Measurements from ENCODE around the gene YTHDF1. TPM values are rescaled to one million over a fixed set of nuclear protein-coding genes. Genes with fewer than 3 reads are reported as not detected.

YTHDF1 gene
- total RNA-seq, result 24.3 TPM
- long read RNA-seq, transcript YTHDF1-202 (5 exons, 3,301 nt), result major isoform, 48 of 96 reads
- long read RNA-seq, partial matches to known transcripts, result 41 of 96 reads
- long read RNA-seq, other reads (novel, unspliced or antisense), result 5 of 96 reads

DNA sequence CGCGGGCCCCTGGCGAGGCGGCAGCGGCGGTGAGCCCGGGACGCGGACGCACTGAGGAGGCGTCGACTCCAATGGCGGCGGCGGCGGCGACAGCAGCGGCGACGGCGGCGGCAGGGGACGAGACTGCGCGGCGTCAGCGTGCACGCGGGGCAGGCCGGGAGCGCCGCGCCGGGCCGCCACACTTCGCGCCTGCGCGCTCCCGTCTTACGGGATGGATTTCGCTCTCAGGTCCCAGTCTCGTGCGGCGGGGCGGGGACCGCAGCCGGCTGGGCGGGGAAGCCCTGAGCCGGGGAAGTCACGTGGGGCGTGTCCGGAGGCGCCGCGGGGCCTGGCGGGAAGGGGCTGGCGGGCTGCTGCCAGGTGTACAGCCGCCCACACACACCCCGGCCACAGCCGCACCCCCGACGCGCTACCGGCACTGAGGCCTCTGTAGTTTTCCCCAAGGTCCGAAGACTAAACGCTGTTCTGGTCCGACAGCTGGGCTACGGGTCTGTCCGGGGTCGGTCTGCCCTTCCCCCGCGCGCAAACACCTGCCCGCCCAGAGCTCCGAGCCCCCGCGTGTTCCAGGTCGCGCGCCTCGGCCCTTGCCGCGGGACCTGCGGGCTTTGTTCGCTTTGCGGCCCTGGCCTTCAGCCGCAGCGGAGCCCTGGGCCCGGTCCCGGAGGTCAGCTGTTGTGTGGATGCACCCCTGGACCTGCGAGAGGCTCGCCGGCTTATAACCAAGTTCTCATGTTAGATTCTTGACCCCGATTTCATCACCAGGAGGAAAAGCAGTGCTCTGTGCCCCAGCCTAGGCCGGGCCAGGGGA is at the start of gene YTHDF1:
TSS of gene YTHDF1 (minus strand) at position 91 of the 808 bp plus-strand sequence. CDS start 239 bp downstream, outside the sequence.
- ATAC-seq (peak; percentile 97), DNase-seq (peak; percentile 99)
- intact Hi-C loops (cut with micrococcal nuclease), result no loop called here

DNA sequence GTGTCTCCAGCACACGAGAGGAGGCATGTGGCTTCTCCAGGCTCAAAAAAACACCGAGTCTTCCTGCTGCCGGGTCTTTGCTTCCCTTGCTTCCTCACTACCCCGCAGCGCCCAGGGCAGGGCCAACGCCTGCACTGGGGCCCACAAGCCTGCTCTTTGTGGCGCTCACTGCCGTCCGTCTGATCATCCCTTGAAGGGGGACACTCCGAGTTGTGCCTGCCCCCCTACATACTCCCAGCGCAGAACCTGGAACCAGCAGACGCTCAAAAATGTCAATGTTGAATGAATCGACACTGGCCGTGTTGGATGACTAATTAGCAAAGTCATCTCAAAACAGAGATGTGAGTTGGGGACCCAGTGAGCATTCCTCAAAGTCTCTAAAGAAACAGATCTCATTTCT is 48.6 kb upstream of the YTHDF1 start:
- ATAC-seq, result no peak

DNA sequence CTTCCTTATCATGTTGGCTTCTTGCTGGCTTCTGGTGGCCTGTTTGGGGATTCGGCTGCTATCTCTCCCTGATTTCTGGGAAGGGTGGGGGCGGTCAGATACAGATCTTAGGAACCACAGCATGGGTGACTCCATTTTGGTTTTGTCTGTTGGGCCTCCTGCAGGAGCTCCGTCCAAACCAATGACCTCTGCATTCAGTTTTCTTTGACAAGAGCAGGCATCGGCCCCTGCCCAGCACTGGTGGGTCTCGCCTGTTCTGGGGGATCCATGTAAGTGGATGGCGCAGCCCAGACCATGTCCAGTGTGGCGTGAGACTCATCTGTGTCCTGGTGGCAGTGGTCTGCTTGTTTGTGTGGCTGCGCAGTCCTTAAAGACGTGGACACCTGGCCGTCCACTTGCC is 48.1 kb upstream of the YTHDF1 start:
- intact Hi-C loops (cut with micrococcal nuclease), result no loop called here

More for the DNA sequence above, 48.6 kb upstream of the YTHDF1 start:
- DNase-seq, result no peak
- intact Hi-C loops (cut with micrococcal nuclease), result no loop called here

DNA sequence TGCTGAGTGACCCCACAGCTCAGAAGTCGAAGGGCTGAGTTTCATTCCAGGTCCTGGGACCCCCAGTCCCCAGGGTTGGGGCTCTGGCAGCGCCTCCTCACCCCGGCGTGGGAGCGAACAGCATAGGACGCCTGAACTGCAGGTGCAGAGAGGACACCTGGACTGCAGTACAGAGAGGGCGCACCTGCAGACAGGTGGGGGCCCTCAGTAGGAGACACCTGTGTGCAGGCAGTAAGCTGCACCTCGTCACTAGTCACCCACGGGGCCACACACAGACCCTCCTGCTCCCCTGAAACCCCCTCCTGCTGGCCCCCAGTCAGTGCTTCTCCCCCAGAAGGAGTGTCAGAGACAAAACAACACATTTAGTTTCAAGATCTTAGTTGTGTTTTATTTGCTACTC is 46.9 kb upstream of the YTHDF1 start:
- ATAC-seq, result no peak

More for the DNA sequence above, 48.1 kb upstream of the YTHDF1 start:
- ATAC-seq, result no peak
- DNase-seq, result no peak

DNA sequence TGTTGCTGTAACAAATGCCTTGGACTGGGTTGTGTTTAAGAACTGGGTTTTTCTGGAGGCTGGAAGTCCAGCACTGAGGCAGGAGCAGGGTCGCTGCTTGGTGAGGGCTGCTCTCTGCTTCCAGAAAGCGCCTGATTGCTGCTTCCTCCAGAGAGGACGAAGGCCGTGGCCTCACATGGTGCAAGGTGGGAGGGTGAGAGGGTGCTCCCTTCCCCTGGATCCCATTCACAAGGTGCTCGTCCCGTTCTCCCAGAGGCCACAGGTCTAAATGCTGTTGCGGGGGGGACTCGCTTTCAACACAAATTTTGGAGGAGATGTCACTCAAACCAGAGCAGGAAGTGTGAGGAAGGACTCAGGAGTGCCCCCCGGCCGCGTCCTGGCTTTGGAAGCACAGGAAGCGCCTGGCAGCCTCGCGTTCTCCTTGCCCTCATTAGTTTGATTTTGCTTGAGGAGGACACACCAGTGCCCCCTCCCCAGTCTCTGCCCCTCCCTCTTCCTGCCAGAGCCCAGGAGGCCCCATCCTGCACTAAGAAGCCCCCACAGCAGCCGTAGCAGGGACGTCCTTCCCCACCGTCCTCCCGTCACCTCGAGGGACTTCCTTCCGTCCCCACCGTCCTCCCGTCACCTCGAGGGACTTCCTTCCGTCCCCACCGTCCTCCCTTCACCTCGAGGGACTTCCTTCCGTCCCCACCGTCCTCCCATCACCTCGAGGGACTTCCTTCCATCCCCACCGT is 46.0 kb upstream of the YTHDF1 start:
- intact Hi-C loops (cut with micrococcal nuclease), result no loop called here
- ATAC-seq (no peak), DNase-seq (no peak)

More for the DNA sequence above, 46.9 kb upstream of the YTHDF1 start:
- DNase-seq, result no peak
- intact Hi-C loops (cut with micrococcal nuclease), result no loop called here

DNA sequence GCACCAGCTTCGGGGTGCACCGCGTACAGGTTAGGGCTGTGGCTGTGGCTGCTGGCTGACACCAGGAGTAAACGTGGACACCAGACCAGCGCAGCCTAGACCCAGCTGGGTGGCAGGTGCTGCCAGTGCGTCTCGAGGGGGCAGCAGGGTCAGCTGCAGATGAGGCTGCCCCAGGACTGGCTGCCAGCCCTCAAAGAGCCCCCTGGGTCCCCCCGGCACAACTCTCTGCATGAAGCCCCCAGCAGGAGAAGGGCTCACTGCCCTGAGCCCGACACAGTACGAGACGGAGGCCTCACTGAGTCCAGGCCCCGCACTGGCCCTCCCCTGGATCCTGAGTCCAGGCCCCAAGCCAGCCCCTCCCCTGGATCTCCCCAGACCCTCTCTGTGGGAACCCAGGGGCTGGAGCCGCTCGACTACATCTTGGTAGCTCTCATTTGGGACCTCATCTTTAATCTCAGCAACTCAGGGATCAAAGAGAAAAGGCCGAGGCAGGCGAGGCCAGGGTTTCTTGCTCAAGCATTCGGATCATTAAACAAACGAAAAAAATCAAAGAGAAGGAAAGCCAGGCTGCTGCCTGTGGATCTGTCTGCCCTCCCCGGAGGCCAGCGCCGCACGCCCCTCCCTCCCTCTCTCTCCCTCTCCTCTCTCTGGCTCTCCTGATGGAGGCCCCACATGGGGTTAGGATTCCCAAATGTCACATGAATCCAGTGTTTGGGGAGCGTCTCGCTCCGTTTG is 45.3 kb upstream of the YTHDF1 start:
- intact Hi-C loops (cut with micrococcal nuclease), result no loop called here
- DNase-seq (no peak), ATAC-seq (no peak)

DNA sequence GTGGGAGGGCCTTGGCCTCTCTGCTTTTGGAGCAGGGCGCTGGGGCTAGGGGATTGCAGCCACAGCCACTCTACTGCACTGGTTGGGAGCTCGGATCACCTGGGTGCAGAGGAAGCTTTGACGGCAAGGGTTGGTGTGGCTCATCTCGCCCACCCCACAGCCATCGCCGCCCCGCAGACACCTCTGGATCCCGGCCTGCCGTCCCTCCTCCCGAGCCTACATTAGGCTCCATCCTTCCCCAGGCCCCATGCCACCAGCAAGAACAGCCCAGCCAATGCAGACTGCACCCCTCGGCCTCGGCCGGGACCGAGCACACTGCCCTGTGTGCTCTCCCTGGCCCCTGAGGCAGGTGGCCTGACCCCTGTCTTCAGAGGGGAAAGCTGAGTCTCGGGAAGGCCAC is 44.6 kb upstream of the YTHDF1 start:
- no peak for DNase-seq
- intact Hi-C loops (cut with micrococcal nuclease), result no loop called here
- ATAC-seq, result no peak

DNA sequence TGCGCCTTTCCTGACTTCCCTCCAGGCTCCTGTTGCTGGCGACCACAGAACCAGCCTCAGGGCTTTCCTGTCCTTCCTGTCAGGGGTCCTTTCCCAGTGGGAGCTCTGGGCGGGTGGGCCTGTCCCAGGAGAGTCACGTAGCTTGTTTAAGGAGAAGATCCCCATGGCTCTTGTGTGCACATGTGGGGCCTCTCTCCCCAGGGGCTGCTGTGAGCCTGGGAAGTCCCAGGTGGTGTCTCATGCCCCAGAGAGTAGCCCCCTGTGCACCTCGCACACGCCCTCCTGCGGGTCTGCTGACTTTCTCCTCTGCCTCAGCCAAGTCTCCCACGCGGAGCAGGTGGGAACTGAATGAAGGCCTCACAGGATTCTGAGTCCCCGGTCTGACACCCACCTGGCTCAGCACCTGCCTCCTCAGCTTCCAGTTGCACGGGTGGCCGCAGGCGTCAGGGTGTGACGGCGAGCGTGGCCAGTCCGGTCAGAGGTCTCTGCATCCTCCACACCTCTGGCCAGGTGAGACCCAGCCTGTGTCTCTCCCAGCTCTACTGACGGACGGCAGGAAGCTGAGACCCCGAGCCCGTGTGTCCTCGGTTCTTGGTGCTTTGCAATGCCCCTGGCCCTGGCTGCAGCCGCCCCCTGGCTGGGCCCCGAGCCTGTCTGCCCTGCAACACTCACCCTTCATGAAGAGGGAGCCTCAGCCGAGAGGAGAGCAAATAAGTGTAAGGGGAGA is 44.0 kb upstream of the YTHDF1 start:
- intact Hi-C loops (cut with micrococcal nuclease), result no loop called here
- DNase-seq, result no peak
- no peak for ATAC-seq

DNA sequence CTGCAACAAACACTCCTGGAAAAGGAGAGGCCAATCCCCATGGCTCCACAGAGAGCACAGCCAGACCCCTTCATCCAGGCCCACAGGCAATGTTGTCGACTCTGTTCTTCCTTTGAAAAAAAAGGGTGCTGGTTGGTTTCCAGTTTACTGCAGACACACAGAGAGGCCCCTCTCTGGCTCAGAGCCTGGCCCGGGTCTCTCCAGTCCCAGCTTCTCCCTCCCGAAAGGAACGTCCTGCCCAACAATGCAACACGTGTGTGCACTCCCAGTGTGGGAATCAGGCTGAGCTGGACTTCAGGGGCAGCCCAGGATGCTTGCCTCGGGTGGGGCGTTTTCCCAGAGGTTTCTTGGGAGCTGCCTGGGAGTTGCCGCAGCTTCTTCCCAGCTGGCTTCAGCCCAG is 42.9 kb upstream of the YTHDF1 start:
- intact Hi-C loops (cut with micrococcal nuclease), result no loop called here
- ATAC-seq (no peak), DNase-seq (no peak)

DNA sequence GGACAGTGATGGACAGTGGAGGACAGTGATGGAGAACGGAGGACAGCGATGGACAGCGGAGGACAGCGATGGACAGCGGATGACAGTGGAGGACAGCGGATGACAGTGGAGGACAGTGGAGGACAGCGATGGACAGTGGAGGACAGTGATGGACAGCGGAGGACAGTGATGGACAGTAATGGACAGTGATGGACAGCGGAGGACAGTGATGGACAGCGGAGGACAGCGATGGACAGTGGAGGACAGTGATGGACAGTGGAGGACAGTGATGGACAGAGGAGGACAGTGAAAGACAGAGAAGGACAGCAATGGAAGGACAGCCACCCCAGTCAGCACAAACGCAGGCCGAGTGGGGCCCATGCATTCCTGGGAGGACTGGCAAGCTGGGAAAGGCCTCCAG is 41.7 kb upstream of the YTHDF1 start:
- DNase-seq, result no peak
- intact Hi-C loops (cut with micrococcal nuclease), result no loop called here
- no peak for ATAC-seq

DNA sequence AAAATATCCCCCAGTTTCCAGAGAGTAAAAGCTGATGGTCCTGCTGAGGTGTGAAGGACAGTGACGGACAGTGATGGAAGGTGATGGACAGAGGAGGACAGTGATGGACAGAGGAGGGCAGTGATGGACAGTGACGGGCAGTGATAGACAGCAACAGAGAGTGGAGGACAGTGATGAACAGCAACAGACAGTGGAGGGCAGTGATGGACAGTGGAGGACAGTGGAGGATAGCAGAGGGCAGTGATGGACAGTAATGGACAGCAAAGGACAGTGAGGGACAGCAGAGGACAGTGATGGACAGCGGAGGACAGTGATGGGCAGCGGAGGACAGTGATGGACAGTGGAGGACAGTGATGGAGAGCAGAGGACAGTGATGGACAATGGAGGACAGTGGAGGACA is 41.0 kb upstream of the YTHDF1 start:
- no peak for ATAC-seq
- intact Hi-C loops (cut with micrococcal nuclease), result no loop called here
- DNase-seq, result no peak

DNA sequence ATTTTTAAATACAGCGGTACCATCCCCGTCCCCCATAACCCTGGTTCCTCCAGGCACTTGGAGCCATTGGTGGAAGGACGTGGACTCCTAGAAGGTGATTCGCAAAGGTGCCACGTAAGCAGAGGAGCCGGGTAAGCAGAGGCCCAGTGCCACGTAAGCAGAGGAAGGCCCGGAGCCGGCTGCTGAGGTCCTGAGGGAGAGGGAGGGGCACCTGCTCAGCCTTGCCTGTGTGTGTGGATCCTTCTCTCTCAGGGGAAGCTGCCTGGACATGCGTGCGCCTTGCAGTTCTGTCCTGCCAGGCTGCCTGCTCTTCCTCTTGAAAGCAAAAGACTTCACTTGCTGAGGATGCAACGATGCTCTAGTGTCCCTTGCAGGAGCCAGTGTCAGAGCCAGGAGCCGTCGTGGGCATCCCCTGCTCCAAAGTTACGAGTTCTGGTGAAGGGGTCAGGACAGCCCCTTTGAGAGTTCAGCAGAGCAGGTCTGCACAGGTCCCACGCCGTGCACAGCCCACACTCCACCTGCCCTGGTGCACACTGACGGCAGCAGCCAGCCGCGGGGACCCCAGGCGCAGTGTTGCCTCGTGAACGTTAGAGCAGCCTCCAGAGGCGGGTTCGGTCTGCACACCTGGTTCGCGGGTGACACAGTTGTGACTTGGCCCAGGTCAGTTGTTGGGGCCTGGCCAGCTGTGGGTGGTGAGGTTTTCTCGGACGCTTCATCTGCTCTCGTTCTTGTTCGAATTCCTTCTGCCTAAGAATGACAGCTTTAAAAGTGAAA is 40.2 kb upstream of the YTHDF1 start:
- DNase-seq, result no peak
- intact Hi-C loops (cut with micrococcal nuclease), result no loop called here
- no peak for ATAC-seq

DNA sequence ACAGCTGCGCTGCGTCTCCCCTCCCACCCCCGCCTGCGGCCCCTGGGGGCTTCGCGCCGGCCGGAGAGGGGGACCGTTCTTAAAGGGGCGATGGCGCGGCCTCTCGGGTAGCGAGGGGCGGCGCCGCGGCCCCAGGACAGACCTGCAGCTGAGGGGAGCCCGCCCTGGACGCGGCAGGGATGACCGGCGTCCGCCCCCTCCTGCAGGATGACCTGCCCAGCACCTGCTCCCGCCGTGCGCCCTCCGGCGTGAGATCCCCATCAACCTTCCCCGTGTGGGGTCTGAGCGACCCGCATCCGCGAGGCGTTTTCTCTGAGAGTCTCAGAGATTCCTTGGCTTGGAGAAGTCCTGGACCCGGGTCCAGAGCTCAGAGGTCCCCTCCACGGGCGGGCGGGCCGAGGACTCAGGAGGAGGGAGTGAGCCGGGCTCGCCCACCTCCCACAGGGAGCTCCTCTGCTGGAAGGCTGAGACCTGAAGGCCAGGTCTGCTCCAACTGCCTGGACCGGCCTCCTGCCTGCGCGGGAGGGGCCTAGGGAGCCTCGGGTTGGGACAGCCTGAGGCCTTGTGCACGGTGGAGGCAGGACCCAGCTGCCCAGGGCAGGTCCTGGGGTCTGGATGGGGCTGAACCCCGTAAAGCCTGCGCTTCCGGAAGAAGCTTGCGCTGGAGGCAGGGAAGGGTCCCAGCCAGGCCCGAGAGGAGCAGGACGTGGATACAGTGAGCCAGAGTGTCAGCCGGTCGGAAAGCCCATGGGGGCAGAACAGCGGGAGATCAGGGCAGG is 38.9 kb upstream of the YTHDF1 start:
- intact Hi-C loops (cut with micrococcal nuclease), result no loop called here
- DNase-seq (no peak), ATAC-seq (no peak)

DNA sequence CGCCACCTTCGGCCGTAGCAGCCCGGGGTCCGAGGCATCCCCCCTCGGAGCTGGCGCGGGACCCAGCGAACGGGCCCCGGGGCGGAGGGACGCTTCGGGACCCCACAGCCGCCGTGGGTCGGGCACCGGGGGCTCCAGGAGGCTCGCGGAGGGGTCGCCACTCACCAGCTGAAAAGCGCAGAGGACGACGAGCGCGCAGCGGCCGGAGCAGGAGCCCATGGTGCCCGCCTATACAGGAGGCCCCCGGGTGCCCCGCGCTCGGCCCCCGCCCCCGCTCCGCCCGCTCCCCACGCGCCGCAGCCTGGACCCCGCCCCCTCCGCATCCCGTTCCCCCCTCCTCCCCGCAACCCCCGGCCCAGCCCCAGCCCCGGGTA is 38.3 kb upstream of the YTHDF1 start, which contains the start of gene NKAIN4:
TSS of gene NKAIN4 (minus strand) at position 232 of the 374 bp plus-strand sequence. CDS start at position 219, 13 bp downstream.
- intact Hi-C loops (cut with micrococcal nuclease), result no loop called here
- DNase-seq, result no peak

DNA sequence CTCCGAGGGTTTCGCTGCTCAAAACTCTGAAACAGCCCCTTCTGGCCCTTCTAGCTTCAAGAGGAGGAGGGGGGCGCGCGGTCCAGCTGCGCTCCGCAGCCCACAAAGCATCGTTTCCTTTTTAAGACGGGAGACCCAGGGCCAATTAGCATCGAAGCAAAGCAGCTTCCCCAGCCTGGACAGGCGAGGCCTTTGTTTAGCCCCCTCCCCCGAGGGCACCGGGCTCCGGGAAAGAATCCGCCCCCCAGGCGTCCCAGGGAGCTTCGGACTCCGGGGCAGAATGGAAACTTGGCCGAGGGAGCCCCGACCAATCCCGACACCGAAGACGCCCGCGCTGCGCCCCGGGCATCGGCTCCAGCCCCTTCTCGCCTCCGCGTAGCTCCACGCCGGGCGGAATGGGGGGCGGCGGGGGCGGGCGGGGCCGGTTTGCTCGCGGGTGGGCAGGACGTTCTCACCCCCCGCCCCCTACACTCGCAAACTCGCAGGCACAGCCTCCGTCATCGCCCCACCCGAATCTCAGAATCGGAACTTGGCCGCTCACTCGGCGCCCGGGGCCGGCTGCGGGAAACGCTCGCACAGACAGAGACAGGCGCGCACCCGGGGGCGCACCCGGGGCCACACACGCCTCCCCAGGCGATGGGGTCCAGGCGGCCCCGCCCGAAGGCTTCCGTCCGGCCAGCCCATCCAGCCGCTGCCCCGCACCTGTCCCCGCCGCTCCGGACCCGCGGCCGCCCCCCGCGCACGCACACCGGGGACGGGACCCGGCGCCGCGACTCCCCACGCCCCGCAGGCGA is 37.7 kb upstream of the YTHDF1 start:
- DNase-seq (no peak), ATAC-seq (no peak)
- intact Hi-C loops (cut with micrococcal nuclease), result no loop called here

More for the DNA sequence above, 38.3 kb upstream of the YTHDF1 start, which contains the start of gene NKAIN4:
- no peak for ATAC-seq

DNA sequence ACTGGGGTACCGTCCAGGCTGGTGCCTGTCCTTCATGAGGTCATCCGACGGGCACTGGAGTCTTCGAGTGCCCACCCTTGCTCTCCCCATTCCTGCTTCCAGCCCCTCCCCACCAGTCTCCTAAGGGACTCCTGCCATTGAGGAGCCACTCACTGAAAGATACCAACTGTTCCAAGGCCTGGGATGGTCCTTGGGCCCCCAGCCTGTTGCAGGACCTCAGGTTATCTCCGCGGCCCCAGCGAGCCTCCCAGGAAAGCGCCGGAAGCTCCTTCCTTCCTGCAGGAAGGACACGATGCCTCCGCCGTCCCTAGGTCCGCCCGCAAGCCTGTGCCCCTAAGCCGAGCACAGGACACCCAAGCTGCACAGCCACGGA is 37.1 kb upstream of the YTHDF1 start:
- intact Hi-C loops (cut with micrococcal nuclease), result no loop called here
- ATAC-seq, result no peak
- DNase-seq, result no peak

DNA sequence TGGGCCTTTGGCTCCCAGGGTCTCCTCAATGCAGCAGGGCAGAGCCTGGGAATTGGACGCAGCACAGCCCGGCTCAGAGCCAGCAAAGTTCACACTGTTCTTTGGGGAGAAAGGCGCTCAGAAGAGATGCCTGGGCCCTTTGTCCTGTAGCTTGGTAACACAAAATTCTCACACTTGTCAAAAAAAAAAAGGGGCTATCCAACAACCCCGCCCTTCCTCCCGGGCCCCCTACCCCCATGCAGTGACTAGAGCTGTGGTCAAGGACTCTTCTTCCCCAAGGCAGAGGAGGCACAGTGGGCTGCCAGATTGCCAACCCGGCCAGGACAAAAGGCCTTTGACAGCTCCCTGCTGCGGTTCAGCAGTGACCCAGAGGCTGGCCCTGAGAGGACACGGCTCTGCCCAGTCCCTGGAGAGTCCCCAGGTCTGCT is 36.4 kb upstream of the YTHDF1 start:
- ATAC-seq (no peak), DNase-seq (no peak)
- intact Hi-C loops (cut with micrococcal nuclease), result no loop called here
